Pancreas (tissue), 10 donors: ENCODE data around the gene CTCFL. TPM values are rescaled to one million over a fixed set of nuclear protein-coding genes. Genes with fewer than 3 reads are reported as not detected.

Source experiments
- ATAC-seq, 4 donors: fragments of 200-7000 bp; cut with Tn5 transposase; one replicate each; pipeline versions ENCODE4 v1.8.0 to v1.9.1; 2020; ENCODE audit warnings: mild to moderate bottlenecking in 4 of 4, moderate library complexity in 4 of 4
- DNase-seq, 6 donors: peaks; one replicate each; pipeline ENCODE4 v3.0.0-alpha.2; 2020
- FAIRE-seq: peaks from 2 replicates; lab custom pipeline; 2012; peaks lifted over from hg19 to GRCh38; lab: Jason Lieb, UNC
- H3K27ac ChIP-seq, 4 donors: fragments of 200-600 bp; sonication (generic); 1 replicate in 3 of 4; 2 replicates in 1 of 4; pipeline versions ENCODE4 v1.5.0 to v1.8.0; 2020
- H3K27me3 ChIP-seq, 4 donors: fragments of 200-600 bp; one replicate each; pipeline ENCODE4 v1.8.0; 2021
- H3K36me3 ChIP-seq, 3 donors: fragments of 200-600 bp; sonication (generic) in 1 of 3; one replicate each; pipeline versions ENCODE4 v1.5.0 to v1.8.0; 2020 to 2021
- H3K4me1 ChIP-seq, 3 donors: fragments of 200-600 bp; one replicate each; pipeline ENCODE4 v1.8.0; 2021
- H3K4me3 ChIP-seq, 4 donors: fragments of 200-600 bp; sonication (generic) in 2 of 4; one replicate each; pipeline versions ENCODE4 v1.5.0 to v1.8.0; 2020 to 2021
- H3K9me3 ChIP-seq, 4 donors: fragments of 200-600 bp; one replicate each; pipeline ENCODE4 v1.8.0; 2021
- CTCF ChIP-seq, 4 donors: fragments of 200-600 bp; sonication (generic) in 3 of 4; IDR thresholded peaks; one replicate each; pipeline versions ENCODE4 v1.5.0 to v1.8.0; 2021; ENCODE audit warnings: antibody characterized with exemption in 4 of 4
- WGBS, 2 donors: extraction: QIAGEN DNeasy Blood & Tissue Kit; methylation state at CpG; one replicate each; pipeline ENCODE4 v1.1.7; 2013; 5-methylcytosine and 5-hydroxymethylcytosine counted together
- intact Hi-C, 3 donors: fragments of 100-400 bp; cut with DNase I; formaldehyde crosslinking; loops; one replicate each; pipeline versions ENCODE4 v1.11.1 to v1.14.2; 2022
- polyA plus RNA-seq, 2 donors: library from polyadenylated mRNA; stranded (reverse); fragments of 200-250 nt; gene quantifications; one replicate each; pipeline ENCODE4 v1.2.3, GENCODE V29; 2013
- total RNA-seq, 6 donors: library from RNA; stranded (reverse); fragmentation: NEBNext Ultra II Directional in 4 of 6; extraction: Animal tissue kit (Norgen Biotek cat#: 25700) in 4 of 6; gene quantifications; one replicate each; pipeline versions ENCODE4 v1.2.1 to v1.2.4, GENCODE V29; 2021 to 2023
- donor health status: healthy with polysubstance abuse.
- donor health status: DM: no; HTN: no; CAD: no; lungs with moderate emphysema.
- donor health status: DM: no; HTN: no; CAD: no.
- donor health status: control.
- donor health status: control.
- donor health status: Bipolar disorder and iron deficiency.
- donor health status: DM: yes; HTN: yes; CAD: no.
- donor health status: DM: no; HTN: no; CAD: no.
- donor health status: DM: no; HTN: no; CAD: no.
- donor health status: DM: yes; HTN: yes; CAD: no.

Gene CTCFL
- total and polyA plus RNA-seq, 8 donors = 0.16 TPM; not detected in 7

GRCh38 chr20:57564180-57564802 is 39.4 kb upstream of the CTCFL start:
- Histone ChIP-seq H3K9me3 (no peaks in the 10 kb centered on the region), H3K4me3 (no peak overlapping the region), H3K4me1 (peaks cover 7 to 14% (median 9%) of the 10 kb centered on the region in 3 donors), H3K27me3 (no peaks in the 10 kb centered on the region), H3K27ac (no peak overlapping the region), H3K36me3 (no peaks in the 10 kb centered on the region)
- no peak for DNase-seq
- no peak for ATAC-seq
- no peak for FAIRE-seq
- intact Hi-C loops = no loop called here
- 71 to 86% methylated on average over 14 of the region's 14 CpGs for WGBS, 2 donors
- TF ChIP-seq CTCF (IDR thresholded peaks at IDR 0.05) = no peak

- DNase-seq (no peak), ATAC-seq (no peak), FAIRE-seq (no peak)
- no peak for TF ChIP-seq CTCF (IDR thresholded peaks at IDR 0.05)
- Histone ChIP-seq H3K27ac (no peak overlapping the region), H3K4me3 (no peak overlapping the region), H3K4me1 (peaks cover 7 to 14% (median 9%) of the 10 kb centered on the region in 3 donors), H3K9me3 (no peaks in the 10 kb centered on the region), H3K36me3 (no peaks in the 10 kb centered on the region), H3K27me3 (no peaks in the 10 kb centered on the region)
- 89 to 94% methylated on average over 12 of the region's 12 CpGs for WGBS, 2 donors
- intact Hi-C loops = no loop called here
Measured at GRCh38 chr20:57563522-57563921, 38.6 kb upstream of the CTCFL start.

- no peak overlapping the region for H3K4me3 ChIP-seq
- no peak for FAIRE-seq
- peaks cover 7 to 14% (median 9%) of the 10 kb centered on the region in 3 donors for H3K4me1 ChIP-seq
- no peak for TF ChIP-seq CTCF (IDR thresholded peaks at IDR 0.05)
- no peak for ATAC-seq
- no peaks in the 10 kb centered on the region for H3K36me3 ChIP-seq
- 82 to 89% methylated on average over 35 of the region's 35 CpGs for WGBS, 2 donors
- H3K27me3 ChIP-seq = no peaks in the 10 kb centered on the region
- DNase-seq = no peak
- no peaks in the 10 kb centered on the region for H3K9me3 ChIP-seq
- H3K27ac ChIP-seq = no peak overlapping the region
- intact Hi-C loops = no loop called here
Measured at GRCh38 chr20:57562541-57563465, 37.9 kb upstream of the CTCFL start.

GRCh38 chr20:57561356-57562279 is 36.7 kb upstream of the CTCFL start:
- intact Hi-C loops = no loop called here
- Histone ChIP-seq H3K4me1 (peaks cover 7 to 14% (median 9%) of the 10 kb centered on the region in 3 donors), H3K9me3 (no peaks in the 10 kb centered on the region), H3K36me3 (no peaks in the 10 kb centered on the region), H3K27me3 (no peaks in the 10 kb centered on the region), H3K4me3 (no peak overlapping the region), H3K27ac (no peak overlapping the region)
- ATAC-seq (no peak), DNase-seq (no peak), FAIRE-seq (no peak)
- TF ChIP-seq CTCF (IDR thresholded peaks at IDR 0.05) = no peak
- WGBS, 2 donors = 70 to 75% methylated on average over 24 of the region's 24 CpGs
